ENCODE results near the gene PPP1CA. TPM values are rescaled to one million over a fixed set of nuclear protein-coding genes. Genes with fewer than 3 reads are reported as not detected.

The PPP1CA gene
- total RNA-seq, 1 donor from 2014 or later = 69.3 TPM

- no peak for FAIRE-seq
- DNase-seq (ENCODE audit: low spot score in 2 of 2) = no peak
These were observed 10.7 kb downstream of the PPP1CA start for GRCh38 chr11:67390947-67391303.

GRCh38 chr11:67389477-67389876 lies 12.2 kb downstream of the PPP1CA start:
- FAIRE-seq (no peak), DNase-seq (ENCODE audit: low spot score in 2 of 2) (no peak)

- DNase-seq (ENCODE audit: low spot score in 2 of 2) (no peak), FAIRE-seq (no peak)
These were observed 14.1 kb downstream of the PPP1CA start for GRCh38 chr11:67387518-67387917.

GRCh38 chr11:67387069-67387468 lies 14.6 kb downstream of the PPP1CA start:
- no peak for FAIRE-seq
- DNase-seq (ENCODE audit: low spot score in 2 of 2) = no peak

- no peak for FAIRE-seq
- no peak for DNase-seq (ENCODE audit: low spot score in 2 of 2)
These were observed 16.7 kb downstream of the PPP1CA start for GRCh38 chr11:67384851-67385366.

GRCh38 chr11:67382276-67383136 lies 19.2 kb downstream of the PPP1CA start:
- DNase-seq (ENCODE audit: low spot score in 2 of 2) (peak; percentile 70 to 85), FAIRE-seq (no peak)

GRCh38 chr11:67381244-67381972 lies 20.2 kb downstream of the PPP1CA start:
- FAIRE-seq (no peak), DNase-seq (ENCODE audit: low spot score in 2 of 2) (no peak)

GRCh38 chr11:67379061-67380058 lies 22.3 kb downstream of the PPP1CA start:
- FAIRE-seq = no peak

GRCh38 chr11:67378544-67378943 lies 23.1 kb downstream of the PPP1CA start:
- FAIRE-seq = no peak
- DNase-seq (ENCODE audit: low spot score in 2 of 2) = no peak

More at GRCh38 chr11:67379061-67380058, 22.3 kb downstream of the PPP1CA start:
- DNase-seq (ENCODE audit: low spot score in 2 of 2) = no peak

- DNase-seq (ENCODE audit: low spot score in 2 of 2) (no peak), FAIRE-seq (no peak)
These were observed 24.5 kb downstream of the PPP1CA start for GRCh38 chr11:67376873-67377808.

- no peak for DNase-seq (ENCODE audit: low spot score in 2 of 2)
- FAIRE-seq = no peak
These were observed 25.4 kb downstream of the PPP1CA start for GRCh38 chr11:67376063-67376820.

GRCh38 chr11:67375320-67376055 lies 26.2 kb downstream of the PPP1CA start:
- FAIRE-seq (no peak), DNase-seq (ENCODE audit: low spot score in 2 of 2) (no peak)

GRCh38 chr11:67374571-67375281 lies 26.9 kb downstream of the PPP1CA start:
- DNase-seq (ENCODE audit: low spot score in 2 of 2) (no peak), FAIRE-seq (no peak)

- peak; percentile 60 to 78 for DNase-seq (ENCODE audit: low spot score in 2 of 2)
- FAIRE-seq = no peak
These were observed 27.7 kb downstream of the PPP1CA start for GRCh38 chr11:67373648-67374570.

GRCh38 chr11:67372993-67373647 lies 28.5 kb downstream of the PPP1CA start, which contains the start of gene CLCF1:
Gene CLCF1 (minus strand): TSS chr11:67373598. CDS start chr11:67373539, 59 bp downstream.
- DNase-seq (ENCODE audit: low spot score in 2 of 2) (peak; percentile 80 to 83), FAIRE-seq (no peak)
